HCT116 (cell line): Measurements from ENCODE around the gene TBC1D1. TPM values are rescaled to one million over a fixed set of nuclear protein-coding genes. Genes with fewer than 3 reads are reported as not detected.

Experiments
- ATAC-seq: fragments of 200-7000 bp; cut with Tn5 transposase; 2 replicates; pipeline ENCODE4 v1.9.1; 2020; ENCODE audit warnings: mild to moderate bottlenecking, moderate library complexity
- BruUV-seq: library from RNA; stranded (reverse); fragments of 400-500 nt; replicated peaks from 2 replicates; lab custom pipeline; 2021; lab: Mats Ljungman, UMichigan
- CTCF ChIA-PET: fragments of 300-600 bp; sonication (Branson Sonifier 250); formaldehyde crosslinking; loops from one replicate; lab custom pipeline; 2021; ENCODE audit warnings: antibody characterized with exemption; lab: Charles Lee
- POLR2A ChIA-PET: fragments of 300-600, 350-600 bp; sonication (Branson Sonifier 250); formaldehyde crosslinking; loops from one replicate; lab custom pipeline; 2021; ENCODE audit warnings: antibody characterized with exemption; lab: Charles Lee
- RAD21 ChIA-PET, 2 experiments: fragments of 300-600 bp; sonication (Branson Sonifier 250); formaldehyde crosslinking; loops; one replicate each; lab custom pipeline; 2023; ENCODE audit warnings: low total read pairs in 2 of 2; ENCODE audit not compliant: uncharacterized antibody in 2 of 2, unreplicated experiment in 2 of 2, low non-redundant PET in 1 of 2; lab: Charles Lee
- DNase-seq: peaks from one replicate; pipeline ENCODE4 v3.0.0-alpha.2; 2010; ENCODE audit warnings: low read depth, low spot score
- H2AFZ ChIP-seq: fragments of 200-600 bp; shearing (Covaris generic), sonication (generic); 2 replicates; pipeline ENCODE4 v1.6.1; 2017; ENCODE audit warnings: low read depth, mixed run types, mixed read lengths, antibody characterized with exemption, low read length; ENCODE audit not compliant: poor library complexity, severe bottlenecking
- H3K27ac ChIP-seq: 2 replicates; pipeline ENCODE4 v1.5.1; 2012; ENCODE audit warnings: low read depth, low read length
- H3K27me3 ChIP-seq: fragments of 200-600 bp; sonication (generic); 2 replicates; pipeline ENCODE4 v1.6.1; 2016; ENCODE audit warnings: mixed run types, low read length, mixed read lengths; ENCODE audit not compliant: insufficient read depth
- H3K36me3 ChIP-seq, 2 experiments: fragments of 200-500 bp in 1 of 2; fragments of 200-600 bp in 1 of 2; sonication (Bioruptor generic) in 1 of 2; sonication (generic) in 1 of 2; 2 replicates each; pipeline versions ENCODE4 v1.5.1 to v1.6.1; 2014 to 2016; ENCODE audit warnings: low read length in 2 of 2, inconsistent platforms in 1 of 2, mixed read lengths in 1 of 2, mixed run types in 1 of 2; ENCODE audit not compliant: insufficient read depth in 2 of 2, control insufficient read depth in 1 of 2
- H3K4me1 ChIP-seq, 2 experiments: fragments of 200-600 bp in 1 of 2; sonication (generic) in 1 of 2; 2 replicates each; pipeline versions ENCODE4 v1.5.1 to v1.6.1; 2012 to 2017; ENCODE audit warnings: low read length in 2 of 2, inconsistent platforms in 1 of 2, mild to moderate bottlenecking in 1 of 2, mixed read lengths in 1 of 2, mixed run types in 1 of 2, moderate library complexity in 1 of 2; ENCODE audit not compliant: insufficient read depth in 2 of 2, control insufficient read depth in 1 of 2
- H3K4me2 ChIP-seq: fragments of 200-600 bp; sonication (generic); 2 replicates; pipeline ENCODE4 v1.6.1; 2017; ENCODE audit warnings: mixed run types, low read length, mixed read lengths
- H3K4me3 ChIP-seq, 2 experiments: fragments of 200-600 bp in 1 of 2; sonication (generic) in 1 of 2; replicated peaks in 1 of 2; 2 replicates each; pipeline ENCODE4 v1.5.1; 2011 to 2016; ENCODE audit warnings: low read length in 2 of 2, control low read depth in 1 of 2, low read depth in 1 of 2, mild to moderate bottlenecking in 1 of 2, mixed read lengths in 1 of 2, mixed run types in 1 of 2
- H3K79me2 ChIP-seq: fragments of 200-600 bp; sonication (generic); 2 replicates; pipeline ENCODE4 v1.6.1; 2017; ENCODE audit warnings: mild to moderate bottlenecking, mixed run types, low read length, moderate library complexity, mixed read lengths; ENCODE audit not compliant: insufficient read depth
- H3K9ac ChIP-seq: fragments of 200-600 bp; sonication (generic); 2 replicates; pipeline ENCODE4 v1.6.1; 2016; ENCODE audit warnings: low read length, mixed read lengths
- H3K9me2 ChIP-seq: fragments of 200-600 bp; sonication (generic), shearing (Covaris generic); 2 replicates; pipeline ENCODE4 v1.6.1; 2017; ENCODE audit warnings: mixed run types, mild to moderate bottlenecking, moderate library complexity; ENCODE audit not compliant: insufficient read depth
- H3K9me3 ChIP-seq, 2 experiments: fragments of 200-500 bp in 1 of 2; fragments of 200-600 bp in 1 of 2; sonication (Bioruptor generic) in 1 of 2; sonication (generic) in 1 of 2; 2 replicates each; pipeline ENCODE4 v1.6.1; 2014 to 2017; ENCODE audit warnings: low read length in 2 of 2, mixed read lengths in 2 of 2, inconsistent platforms in 1 of 2, low read depth in 1 of 2, mild to moderate bottlenecking in 1 of 2, mixed run types in 1 of 2, moderate library complexity in 1 of 2; ENCODE audit not compliant: control insufficient read depth in 1 of 2, insufficient read depth in 1 of 2
- H4K20me1 ChIP-seq: fragments of 200-600 bp; sonication (generic), shearing (Covaris generic); 2 replicates; pipeline ENCODE4 v1.6.1; 2017; ENCODE audit warnings: mixed run types, mild to moderate bottlenecking, moderate library complexity; ENCODE audit not compliant: insufficient read depth
- CEBPB ChIP-seq: IDR thresholded peaks from 2 replicates; pipeline ENCODE4 v1.6.1; 2012; ENCODE audit warnings: low read depth
- RAD21 ChIP-seq: IDR thresholded peaks from 2 replicates; pipeline ENCODE4 v1.6.1; 2012; ENCODE audit warnings: low read depth, mild to moderate bottlenecking
- YY1 ChIP-seq: IDR thresholded peaks from 2 replicates; pipeline ENCODE4 v1.6.1; 2011; ENCODE audit warnings: low read length, low read depth, moderate library complexity, mild to moderate bottlenecking; ENCODE audit not compliant: insufficient replicate concordance; ENCODE audit errors: extremely low read depth
- intact Hi-C: fragments of 100-400 bp; cut with micrococcal nuclease; formaldehyde crosslinking; loops from 2 replicates; pipeline ENCODE4 v1.10.0; 2022
- total RNA-seq: library from RNA; stranded (reverse); gene quantifications from one replicate; pipeline ENCODE4 v1.2.1, GENCODE V29; 2021; ENCODE audit not compliant: unreplicated experiment
- TF ChIP-seq, protein P1 (sequence below), 3 experiments: fragments of 200-600 bp in 1 of 3; sonication (generic) in 1 of 3; IDR thresholded peaks in 2 of 3; conservative IDR thresholded peaks in 1 of 3; 2 replicates each; pipeline ENCODE4 v1.5.1; 2012 to 2017; ENCODE audit warnings: low read depth in 2 of 3, low read length in 2 of 3, antibody characterized with exemption in 1 of 3, borderline replicate concordance in 1 of 3, control low read depth in 1 of 3, mild to moderate bottlenecking in 1 of 3, mixed read lengths in 1 of 3, mixed run types in 1 of 3, moderate library complexity in 1 of 3; ENCODE audit not compliant: insufficient read depth in 1 of 3

TBC1D1 gene
- total RNA-seq, 1 experiment from 2014 or later: 82.7 TPM

DNA sequence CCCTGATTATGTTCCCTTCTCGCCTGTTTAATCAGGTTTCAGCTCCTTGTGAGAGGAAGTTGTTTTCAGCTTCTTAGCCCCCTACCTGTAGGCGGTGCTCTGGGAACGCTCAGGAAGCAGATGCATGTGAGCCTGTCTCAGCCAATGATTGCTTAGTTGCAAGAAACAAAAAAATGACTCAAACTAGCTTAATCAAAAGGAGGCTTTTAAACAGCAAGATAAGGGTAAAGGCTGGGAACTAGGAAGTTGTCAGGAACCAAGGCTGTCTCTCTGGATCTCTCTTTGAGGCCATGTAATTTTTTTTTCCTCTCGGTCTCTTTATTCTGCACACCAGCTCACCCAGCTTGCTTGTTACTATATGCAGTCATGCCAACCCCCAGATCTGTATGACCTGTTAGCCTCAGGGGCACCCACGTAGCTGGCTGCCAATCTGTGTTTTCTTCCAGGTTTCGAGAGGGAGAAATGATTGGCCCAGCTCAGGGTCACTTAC lies 178.4 kb downstream of the TBC1D1 start:
- Histone ChIP-seq H3K9me2 (no peaks in the 10 kb centered on the region), H3K27me3 (no peaks in the 10 kb centered on the region), H3K79me2 (no peaks in the 10 kb centered on the region), H3K4me3 (no peak overlapping the region), H2AFZ (no peak overlapping the region), H3K9me3 (no peaks in the 10 kb centered on the region), H3K4me1 (peaks cover 0 to 6% of the 10 kb centered on the region in 2 experiments; a peak in 1 of 4 replicates), H3K4me2 (no peak overlapping the region), H3K9ac (no peak overlapping the region), H4K20me1 (no peaks in the 10 kb centered on the region), H3K27ac (no peak overlapping the region), H3K36me3 (0 out of 4 replicates have a peak, but pooled peaks cover 0 to 5% of the 10 kb centered on the region in 2 experiments)
- DNase-seq (no peak), ATAC-seq (peak; percentile 68)
- ChIA-PET CTCF (interaction anchor here (0.6 to 1.6 kb wide), 7 partner anchors 15 to 690 kb away, joined by 3 to 5 read pairs (median 3); no protein-coding TSS in a partner anchor), RAD21 (no interaction called here), POLR2A (interaction anchor here (1.5 kb wide), 1 partner anchor 91 kb away, joined by 3 read pairs; no protein-coding TSS in a partner anchor)
- TF ChIP-seq RAD21 (peak; percentile 63), YY1 (no peak)
- TF ChIP-seq, protein P1, sequence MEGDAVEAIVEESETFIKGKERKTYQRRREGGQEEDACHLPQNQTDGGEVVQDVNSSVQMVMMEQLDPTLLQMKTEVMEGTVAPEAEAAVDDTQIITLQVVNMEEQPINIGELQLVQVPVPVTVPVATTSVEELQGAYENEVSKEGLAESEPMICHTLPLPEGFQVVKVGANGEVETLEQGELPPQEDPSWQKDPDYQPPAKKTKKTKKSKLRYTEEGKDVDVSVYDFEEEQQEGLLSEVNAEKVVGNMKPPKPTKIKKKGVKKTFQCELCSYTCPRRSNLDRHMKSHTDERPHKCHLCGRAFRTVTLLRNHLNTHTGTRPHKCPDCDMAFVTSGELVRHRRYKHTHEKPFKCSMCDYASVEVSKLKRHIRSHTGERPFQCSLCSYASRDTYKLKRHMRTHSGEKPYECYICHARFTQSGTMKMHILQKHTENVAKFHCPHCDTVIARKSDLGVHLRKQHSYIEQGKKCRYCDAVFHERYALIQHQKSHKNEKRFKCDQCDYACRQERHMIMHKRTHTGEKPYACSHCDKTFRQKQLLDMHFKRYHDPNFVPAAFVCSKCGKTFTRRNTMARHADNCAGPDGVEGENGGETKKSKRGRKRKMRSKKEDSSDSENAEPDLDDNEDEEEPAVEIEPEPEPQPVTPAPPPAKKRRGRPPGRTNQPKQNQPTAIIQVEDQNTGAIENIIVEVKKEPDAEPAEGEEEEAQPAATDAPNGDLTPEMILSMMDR (IDR thresholded peaks at IDR 0.05 in 2 of 3, conservative IDR thresholded peaks at IDR 0.05 in 1 of 3; ENCODE audit: borderline replicate concordance in 1 of 3, insufficient read depth in 1 of 3, low read depth in 2 of 3, low read length in 2 of 3): peak in 2 of 3 experiments; percentile 14 to 17; a peak in 1 of 6 replicates
- intact Hi-C loops: no loop called here
- no TSS peak for BruUV-seq

- POLR2A ChIA-PET: no interaction called here
- no peaks in the 10 kb centered on the region for H4K20me1 ChIP-seq
- H2AFZ ChIP-seq: no peak overlapping the region
- CTCF ChIA-PET: no interaction called here
- no TSS peak for BruUV-seq
- RAD21 ChIA-PET: no interaction called here
- 0 out of 4 replicates have a peak, but pooled peaks cover 0 to 5% of the 10 kb centered on the region in 2 experiments for H3K36me3 ChIP-seq
- no peak for ATAC-seq
- no peak overlapping the region for H3K27ac ChIP-seq
- no peak for DNase-seq
- no peaks in the 10 kb centered on the region for H3K79me2 ChIP-seq
- no peaks in the 10 kb centered on the region for H3K27me3 ChIP-seq
- TF ChIP-seq CEBPB: 0 out of 2 replicates have a peak, but pooled peaks have one; percentile 16
- TF ChIP-seq, protein P1 (IDR thresholded peaks at IDR 0.05 in 2 of 3, conservative IDR thresholded peaks at IDR 0.05 in 1 of 3; ENCODE audit: borderline replicate concordance in 1 of 3, insufficient read depth in 1 of 3, low read depth in 2 of 3, low read length in 2 of 3): no peak
- no peak overlapping the region for H3K4me2 ChIP-seq
- H3K4me1 ChIP-seq: peaks cover 0 to 15% of the 10 kb centered on the region in 2 experiments; a peak in 2 of 4 replicates
- no peak overlapping the region for H3K9ac ChIP-seq
- no peaks in the 10 kb centered on the region for H3K9me2 ChIP-seq
- intact Hi-C loops: no loop called here
- no peaks in the 10 kb centered on the region for H3K9me3 ChIP-seq
- H3K4me3 ChIP-seq: no peak overlapping the region
Observed at GRCh38 chr4:38071801-38072431, 181.0 kb downstream of the TBC1D1 start.
